HCT116 (cell line): ENCODE measurements around the gene YWHAH.

Experiments
- CTCF ChIP-seq, 3 experiments: fragments of 200-600 bp in 1 of 3; sonication (generic) in 1 of 3; IDR thresholded peaks in 2 of 3; conservative IDR thresholded peaks in 1 of 3; 2 replicates each; pipeline ENCODE4 v1.5.1; 2012 to 2017; ENCODE audit warnings: low read depth in 2 of 3, low read length in 2 of 3, antibody characterized with exemption in 1 of 3, borderline replicate concordance in 1 of 3, control low read depth in 1 of 3, mild to moderate bottlenecking in 1 of 3, mixed read lengths in 1 of 3, mixed run types in 1 of 3, moderate library complexity in 1 of 3; ENCODE audit not compliant: insufficient read depth in 1 of 3
- EZH2 ChIP-seq: fragments of 200-600 bp; sonication (generic); IDR thresholded peaks from 2 replicates; pipeline ENCODE4 v1.6.1; 2017; ENCODE audit warnings: antibody characterized with exemption, mixed run types
- EZH2phosphoT487 ChIP-seq: fragments of 200-600 bp; IDR thresholded peaks from 2 replicates; pipeline ENCODE4 v1.6.1; 2018; ENCODE audit warnings: antibody characterized with exemption, borderline replicate concordance
- JUND ChIP-seq: IDR thresholded peaks from 2 replicates; pipeline ENCODE4 v1.6.1; 2012
- RAD21 ChIP-seq: IDR thresholded peaks from 2 replicates; pipeline ENCODE4 v1.6.1; 2012; ENCODE audit warnings: low read depth, mild to moderate bottlenecking
- SIN3A ChIP-seq: IDR thresholded peaks from 2 replicates; pipeline ENCODE4 v1.6.1; 2012; ENCODE audit warnings: low read depth
- YY1 ChIP-seq: IDR thresholded peaks from 2 replicates; pipeline ENCODE4 v1.6.1; 2011; ENCODE audit warnings: low read length, low read depth, moderate library complexity, mild to moderate bottlenecking; ENCODE audit not compliant: insufficient replicate concordance; ENCODE audit errors: extremely low read depth
- ZFX ChIP-seq: fragments of 450-650 bp; IDR thresholded peaks from 2 replicates; pipeline ENCODE4 v1.6.1; 2017
- ZNF274 ChIP-seq: fragments of 200-500 bp; sonication (Bioruptor generic); IDR thresholded peaks from 2 replicates; pipeline ENCODE4 v1.6.1; 2014; ENCODE audit warnings: mild to moderate bottlenecking, low read depth, low read length, inconsistent platforms

DNA sequence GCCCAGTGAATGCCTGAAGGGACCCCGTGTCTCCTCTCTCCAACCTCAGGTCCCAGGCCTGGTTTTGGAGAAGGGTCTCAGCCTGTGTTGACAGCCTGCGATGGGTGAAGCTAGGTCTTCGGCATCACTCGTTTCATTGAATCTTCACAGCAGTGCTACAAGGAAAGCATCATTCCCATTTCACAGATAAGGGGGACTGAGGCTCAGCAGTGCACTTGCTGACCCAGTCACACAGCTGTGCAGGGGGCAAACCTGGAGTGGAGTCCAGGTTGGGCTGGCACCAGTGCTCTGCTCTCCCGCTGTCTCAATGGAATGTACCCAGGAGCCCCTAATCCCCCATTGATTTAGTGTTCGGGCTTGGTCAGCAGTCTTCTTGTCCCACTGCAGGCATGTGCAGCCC lies 10.9 kb upstream of the YWHAH start:
- TF ChIP-seq CTCF (IDR thresholded peaks at IDR 0.05 in 2 of 3, conservative IDR thresholded peaks at IDR 0.05 in 1 of 3; ENCODE audit: borderline replicate concordance in 1 of 3, insufficient read depth in 1 of 3, low read depth in 2 of 3, low read length in 2 of 3): no peak
- TF ChIP-seq EZH2phosphoT487: no peak
- TF ChIP-seq SIN3A: no peak
- no peak for TF ChIP-seq JUND
- TF ChIP-seq ZFX: no peak
- no peak for TF ChIP-seq YY1
- TF ChIP-seq RAD21: no peak
- no peak for TF ChIP-seq ZNF274
- TF ChIP-seq EZH2: no peak
